HL-60 (cell line): ENCODE results near the gene AHRR.

Experiments
- GABPA ChIP-seq: IDR thresholded peaks from 2 replicates; pipeline ENCODE4 v1.6.1; 2012; ENCODE audit warnings: low read depth
- POLR2AphosphoS5 ChIP-seq: IDR thresholded peaks from 2 replicates; pipeline ENCODE4 v1.6.1; 2012; ENCODE audit warnings: low read depth
- REST ChIP-seq: IDR thresholded peaks from 2 replicates; pipeline ENCODE4 v1.6.1; 2012; ENCODE audit warnings: low read depth; ENCODE audit not compliant: insufficient replicate concordance
- TF ChIP-seq, protein P1 (sequence below): IDR thresholded peaks from one replicate; pipeline ENCODE4 v1.5.1; 2011; ENCODE audit warnings: low read length, control low read depth, inconsistent platforms; ENCODE audit not compliant: insufficient read depth

GRCh38 chr5:362189-362588, 40.7 kb downstream of the AHRR start:
- TF ChIP-seq, protein P1, sequence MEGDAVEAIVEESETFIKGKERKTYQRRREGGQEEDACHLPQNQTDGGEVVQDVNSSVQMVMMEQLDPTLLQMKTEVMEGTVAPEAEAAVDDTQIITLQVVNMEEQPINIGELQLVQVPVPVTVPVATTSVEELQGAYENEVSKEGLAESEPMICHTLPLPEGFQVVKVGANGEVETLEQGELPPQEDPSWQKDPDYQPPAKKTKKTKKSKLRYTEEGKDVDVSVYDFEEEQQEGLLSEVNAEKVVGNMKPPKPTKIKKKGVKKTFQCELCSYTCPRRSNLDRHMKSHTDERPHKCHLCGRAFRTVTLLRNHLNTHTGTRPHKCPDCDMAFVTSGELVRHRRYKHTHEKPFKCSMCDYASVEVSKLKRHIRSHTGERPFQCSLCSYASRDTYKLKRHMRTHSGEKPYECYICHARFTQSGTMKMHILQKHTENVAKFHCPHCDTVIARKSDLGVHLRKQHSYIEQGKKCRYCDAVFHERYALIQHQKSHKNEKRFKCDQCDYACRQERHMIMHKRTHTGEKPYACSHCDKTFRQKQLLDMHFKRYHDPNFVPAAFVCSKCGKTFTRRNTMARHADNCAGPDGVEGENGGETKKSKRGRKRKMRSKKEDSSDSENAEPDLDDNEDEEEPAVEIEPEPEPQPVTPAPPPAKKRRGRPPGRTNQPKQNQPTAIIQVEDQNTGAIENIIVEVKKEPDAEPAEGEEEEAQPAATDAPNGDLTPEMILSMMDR, result no peak
- TF ChIP-seq REST, result no peak
- TF ChIP-seq POLR2AphosphoS5, result no peak
- TF ChIP-seq GABPA, result no peak
